Measurements from ENCODE around the gene PDE4D. TPM values are rescaled to one million over a fixed set of nuclear protein-coding genes. Genes with fewer than 3 reads are reported as not detected.
"Not testable (repeated sequence)": the region's sequence is repeated elsewhere in the genome, so short reads cannot be mapped to it uniquely, and the experiment has no call there.

PDE4D gene
- total RNA-seq, 2 experiments from 2014 or later: 0.50 to 0.51 TPM

- intact Hi-C loops (cut with micrococcal nuclease; ENCODE audit: unreplicated experiment): no loop called here
- Histone ChIP-seq H3K79me2 (ENCODE audit: insufficient read depth, low read depth, low read length) (no peaks in the 10 kb centered on the region), H3K27ac (ENCODE audit: low read depth, low read length, poor library complexity, severe bottlenecking) (no peak overlapping the region), H3K4me3 (ENCODE audit: low read depth, low read length, poor library complexity, severe bottlenecking) (no peak overlapping the region), H3K9me3 (ENCODE audit: low read length) (no peaks in the 10 kb centered on the region), H4K20me1 (ENCODE audit: insufficient read depth, low read length) (no peaks in the 10 kb centered on the region), H2AFZ (ENCODE audit: low read length) (no peak overlapping the region), H3K36me3 (ENCODE audit: insufficient read depth, low read length) (no peaks in the 10 kb centered on the region), H3K4me2 (ENCODE audit: low read length) (no peak overlapping the region), H3K9me2 (ENCODE audit: insufficient read depth, low read length) (no peaks in the 10 kb centered on the region), H3K4me1 (ENCODE audit: insufficient read depth, low read length, poor library complexity, severe bottlenecking) (no peaks in the 10 kb centered on the region)
- TF ChIP-seq CTCF (conservative IDR thresholded peaks at IDR 0.05; ENCODE audit: low read length) (no peak), EZH2phosphoT487 (IDR thresholded peaks at IDR 0.05; ENCODE audit: borderline replicate concordance, low read depth, low read length) (no peak)
- POLR2A ChIA-PET: interaction anchor here (0.6 kb wide), 1 partner anchor 667 kb away, joined by 4 read pairs; no protein-coding TSS in a partner anchor
- no TSS peak for BruUV-seq (replicated peaks)
- CTCF ChIA-PET (ENCODE audit: unreplicated experiment): no interaction called here
- DNase-seq (ENCODE audit: low spot score): no peak
Measured at GRCh38 chr5:59412428-59412827, 481.1 kb downstream of the PDE4D start.

- H3K9me2 ChIP-seq (ENCODE audit: insufficient read depth, low read length); POLR2A ChIA-PET; H2AFZ ChIP-seq (ENCODE audit: low read length); H3K79me2 ChIP-seq (ENCODE audit: insufficient read depth, low read depth, low read length); BruUV-seq (replicated peaks); H3K27ac ChIP-seq (ENCODE audit: low read depth, low read length, poor library complexity, severe bottlenecking); H3K4me1 ChIP-seq (ENCODE audit: insufficient read depth, low read length, poor library complexity, severe bottlenecking); intact Hi-C loops (cut with micrococcal nuclease; ENCODE audit: unreplicated experiment); H3K4me3 ChIP-seq (ENCODE audit: low read depth, low read length, poor library complexity, severe bottlenecking); H3K4me2 ChIP-seq (ENCODE audit: low read length); H3K9me3 ChIP-seq (ENCODE audit: low read length); DNase-seq (ENCODE audit: low spot score); CTCF ChIA-PET (ENCODE audit: unreplicated experiment); H4K20me1 ChIP-seq (ENCODE audit: insufficient read depth, low read length); H3K36me3 ChIP-seq (ENCODE audit: insufficient read depth, low read length): not testable (repeated sequence)
Measured at GRCh38 chr5:59408997-59409396, 484.5 kb downstream of the PDE4D start.

- H4K20me1 ChIP-seq (ENCODE audit: insufficient read depth, low read length): no peaks in the 10 kb centered on the region
- no TSS peak for BruUV-seq (replicated peaks)
- no peaks in the 10 kb centered on the region for H3K9me3 ChIP-seq (ENCODE audit: low read length)
- ChIA-PET POLR2A (interaction anchor here (0.6 kb wide), 1 partner anchor 680 kb away, joined by 3 read pairs; no protein-coding TSS in a partner anchor), CTCF (ENCODE audit: unreplicated experiment) (no interaction called here)
- no peak overlapping the region for H3K4me3 ChIP-seq (ENCODE audit: low read depth, low read length, poor library complexity, severe bottlenecking)
- H2AFZ ChIP-seq (ENCODE audit: low read length): no peak overlapping the region
- H3K27ac ChIP-seq (ENCODE audit: low read depth, low read length, poor library complexity, severe bottlenecking): no peak overlapping the region
- H3K36me3 ChIP-seq (ENCODE audit: insufficient read depth, low read length): no peaks in the 10 kb centered on the region
- no peak overlapping the region for H3K4me2 ChIP-seq (ENCODE audit: low read length)
- intact Hi-C loops (cut with micrococcal nuclease; ENCODE audit: unreplicated experiment): no loop called here
- H3K9me2 ChIP-seq (ENCODE audit: insufficient read depth, low read length): no peaks in the 10 kb centered on the region
- no peaks in the 10 kb centered on the region for H3K4me1 ChIP-seq (ENCODE audit: insufficient read depth, low read length, poor library complexity, severe bottlenecking)
- TF ChIP-seq CTCF (conservative IDR thresholded peaks at IDR 0.05; ENCODE audit: low read length) (no peak), EZH2phosphoT487 (IDR thresholded peaks at IDR 0.05; ENCODE audit: borderline replicate concordance, low read depth, low read length) (no peak)
- no peaks in the 10 kb centered on the region for H3K79me2 ChIP-seq (ENCODE audit: insufficient read depth, low read depth, low read length)
- no peak for DNase-seq (ENCODE audit: low spot score)
Measured at GRCh38 chr5:59407967-59408366, 485.6 kb downstream of the PDE4D start.
